IMR-90 (cell line): Measurements from ENCODE around the gene TOX3. TPM values are rescaled to one million over a fixed set of nuclear protein-coding genes. Genes with fewer than 3 reads are reported as not detected.

Experiments used
- ATAC-seq: fragments of 200-7000 bp; cut with Tn5 transposase; 2 replicates; pipeline ENCODE4 v1.9.1; 2020; ENCODE audit warnings: low read depth, mild to moderate bottlenecking, moderate library complexity
- BruUV-seq: library from RNA; stranded (reverse); fragments of 400-500 nt; replicated peaks from 2 replicates; lab custom pipeline; 2021; lab: Mats Ljungman, UMichigan
- CTCF ChIA-PET: fragments of 300-600 bp; formaldehyde crosslinking; extraction: SDS; loops from one replicate; lab custom pipeline; 2021; ENCODE audit warnings: antibody characterized with exemption; lab: Yijun Ruan, JAX
- POLR2A ChIA-PET: fragments of 300-600 bp; sonication (Branson Sonifier 250); formaldehyde crosslinking; loops from one replicate; lab custom pipeline; 2022; ENCODE audit warnings: antibody characterized with exemption; ENCODE audit not compliant: unreplicated experiment; lab: Charles Lee
- DNase-seq: peaks from one replicate; pipeline ENCODE4 v3.0.0; 2013
- H2AFZ ChIP-seq: replicated peaks from 2 replicates; pipeline ENCODE3; 2013; ENCODE audit warnings: low read length, mild to moderate bottlenecking; ENCODE audit not compliant: poor library complexity
- H2AK5ac ChIP-seq: 2 replicates; pipeline ENCODE4 v1.6.1; 2013; ENCODE audit warnings: low read depth, low read length, inconsistent platforms
- H2AK9ac ChIP-seq: replicated peaks from 2 replicates; pipeline ENCODE3; 2013; ENCODE audit warnings: mild to moderate bottlenecking, low read depth, low read length, moderate library complexity; ENCODE audit not compliant: poor library complexity
- H2BK120ac ChIP-seq: 2 replicates; pipeline ENCODE4 v1.6.1; 2013; ENCODE audit warnings: low read depth, low read length, inconsistent platforms
- H2BK15ac ChIP-seq: 3 replicates; pipeline ENCODE4 v1.6.1; 2013; ENCODE audit warnings: low read depth, low read length, inconsistent platforms
- H2BK20ac ChIP-seq: 2 replicates; pipeline ENCODE4 v1.6.1; 2013; ENCODE audit warnings: low read depth, mild to moderate bottlenecking, inconsistent platforms, low read length, moderate library complexity
- H2BK5ac ChIP-seq: 2 replicates; pipeline ENCODE4 v1.6.1; 2013; ENCODE audit warnings: mild to moderate bottlenecking, low read depth, low read length, inconsistent platforms; ENCODE audit not compliant: poor library complexity, severe bottlenecking
- H3K14ac ChIP-seq: replicated peaks from 2 replicates; pipeline ENCODE4 v1.6.1; 2013; ENCODE audit warnings: low read depth, low read length, inconsistent platforms
- H3K18ac ChIP-seq: 2 replicates; pipeline ENCODE4 v1.6.1; 2013; ENCODE audit warnings: low read depth, low read length, control low read depth
- H3K23ac ChIP-seq: 2 replicates; pipeline ENCODE4 v1.6.1; 2013; ENCODE audit warnings: low read depth, low read length, inconsistent platforms
- H3K27ac ChIP-seq: 2 replicates; pipeline ENCODE4 v1.5.1; 2013; ENCODE audit warnings: mild to moderate bottlenecking, control low read depth, low read length; ENCODE audit not compliant: insufficient read depth
- H3K27me3 ChIP-seq: 2 replicates; pipeline ENCODE4 v1.6.1; 2013; ENCODE audit warnings: low read length; ENCODE audit not compliant: control insufficient read depth, insufficient read depth
- H3K36me3 ChIP-seq: 2 replicates; pipeline ENCODE4 v1.6.1; 2013; ENCODE audit warnings: low read length, mixed read lengths; ENCODE audit not compliant: control insufficient read depth, insufficient read depth
- H3K4ac ChIP-seq: 2 replicates; pipeline ENCODE4 v1.6.1; 2013; ENCODE audit warnings: low read depth, low read length, inconsistent platforms
- H3K4me1 ChIP-seq: 2 replicates; pipeline ENCODE4 v1.6.1; 2013; ENCODE audit warnings: low read length, mixed read lengths; ENCODE audit not compliant: control insufficient read depth, insufficient read depth
- H3K4me2 ChIP-seq: 2 replicates; pipeline ENCODE4 v1.6.1; 2013; ENCODE audit warnings: low read depth, mild to moderate bottlenecking, control low read depth, low read length, moderate library complexity
- H3K4me3 ChIP-seq: 2 replicates; pipeline ENCODE4 v1.5.1; 2013; ENCODE audit warnings: low read depth, mild to moderate bottlenecking, control low read depth, low read length, moderate library complexity; ENCODE audit not compliant: insufficient read depth
- H3K56ac ChIP-seq: 2 replicates; pipeline ENCODE4 v1.6.1; 2013; ENCODE audit warnings: low read length, inconsistent platforms; ENCODE audit not compliant: insufficient read depth; ENCODE audit errors: extremely low read depth
- H3K79me1 ChIP-seq, 2 experiments: 2 replicates each; pipeline ENCODE4 v1.6.1; 2013; ENCODE audit warnings: low read length in 2 of 2, inconsistent platforms in 1 of 2, low read depth in 1 of 2
- H3K9ac ChIP-seq: 2 replicates; pipeline ENCODE4 v1.6.1; 2013; ENCODE audit warnings: low read depth, low read length, control low read depth
- H3K9me1 ChIP-seq: 2 replicates; pipeline ENCODE4 v1.6.1; 2013; ENCODE audit warnings: low read length, inconsistent platforms; ENCODE audit not compliant: insufficient read depth
- H3K9me3 ChIP-seq: 2 replicates; pipeline ENCODE4 v1.6.1; 2013; ENCODE audit warnings: low read length; ENCODE audit not compliant: control insufficient read depth, insufficient read depth
- H4K20me1 ChIP-seq: 2 replicates; pipeline ENCODE4 v1.6.1; 2013; ENCODE audit warnings: low read length, inconsistent platforms; ENCODE audit not compliant: insufficient read depth
- H4K5ac ChIP-seq: 2 replicates; pipeline ENCODE4 v1.6.1; 2013; ENCODE audit warnings: mild to moderate bottlenecking, low read depth, low read length, control low read depth
- H4K8ac ChIP-seq, 2 experiments: 2 replicates each; pipeline ENCODE4 v1.6.1; 2013; ENCODE audit warnings: low read depth in 2 of 2, low read length in 2 of 2, control low read depth in 1 of 2, inconsistent platforms in 1 of 2
- H4K91ac ChIP-seq: 2 replicates; pipeline ENCODE4 v1.6.1; 2013; ENCODE audit warnings: low read depth, low read length, inconsistent platforms; ENCODE audit not compliant: insufficient read depth
- MXI1 ChIP-seq: IDR thresholded peaks from 2 replicates; pipeline ENCODE4 v1.6.1; 2012; ENCODE audit warnings: low read depth, mild to moderate bottlenecking, low read length, moderate library complexity, borderline replicate concordance
- RCOR1 ChIP-seq: IDR thresholded peaks from 2 replicates; pipeline ENCODE4 v1.6.1; 2012; ENCODE audit warnings: mild to moderate bottlenecking, low read length, improper control_type of control experiment; ENCODE audit not compliant: insufficient replicate concordance
- WGBS, 2 experiments: methylation state at CpG; one replicate each; pipeline versions ENCODE4 v1.1.5 to v1.1.7; 2013; ENCODE audit warnings: missing lambda C conversion rate in 2 of 2; ENCODE audit not compliant: insufficient read length in 1 of 2; ENCODE audit errors: extremely low coverage in 2 of 2; 5-methylcytosine and 5-hydroxymethylcytosine counted together
- dilution Hi-C: fragments of 300-500 bp; cut with HindIII; formaldehyde crosslinking; loops from one replicate; pipeline ENCODE4 v1.14.3; 2018; ENCODE audit warnings: low sequenced_read_pairs; ENCODE audit not compliant: unreplicated experiment
- in situ Hi-C: fragments of 300-500 bp; cut with MboI; formaldehyde crosslinking; loops from 3 replicates; pipeline ENCODE4 v1.14.3; 2019; ENCODE audit warnings: low sequenced_read_pairs, inconsistent platforms, mixed read lengths
- intact Hi-C: fragments of 100-400 bp; cut with micrococcal nuclease; formaldehyde crosslinking; loops from 2 replicates; pipeline ENCODE4 v1.10.0; 2022
- polyA plus RNA-seq, 3 experiments: library from polyadenylated mRNA; depleted of rRNA; stranded (reverse); fragments of >200 nt; gene quantifications; 2 replicates each; pipeline ENCODE4 v1.2.3, GENCODE V29; 2012; ENCODE audit warnings: low replicate concordance in 1 of 3
- total RNA-seq: library from RNA; depleted of rRNA; stranded (reverse); fragments of >200 nt; gene quantifications from 2 replicates; pipeline ENCODE4 v1.2.3, GENCODE V29; 2012
- TF ChIP-seq, protein P1 (sequence below): conservative IDR thresholded peaks from 2 replicates; pipeline ENCODE4 v1.5.1; 2012; ENCODE audit warnings: mild to moderate bottlenecking, low read depth, low read length, improper control_type of control experiment

Gene TOX3
- total and polyA plus RNA-seq, 2 of the 4 experiments (the other 2 are of a cell fraction) = not detected

DNA sequence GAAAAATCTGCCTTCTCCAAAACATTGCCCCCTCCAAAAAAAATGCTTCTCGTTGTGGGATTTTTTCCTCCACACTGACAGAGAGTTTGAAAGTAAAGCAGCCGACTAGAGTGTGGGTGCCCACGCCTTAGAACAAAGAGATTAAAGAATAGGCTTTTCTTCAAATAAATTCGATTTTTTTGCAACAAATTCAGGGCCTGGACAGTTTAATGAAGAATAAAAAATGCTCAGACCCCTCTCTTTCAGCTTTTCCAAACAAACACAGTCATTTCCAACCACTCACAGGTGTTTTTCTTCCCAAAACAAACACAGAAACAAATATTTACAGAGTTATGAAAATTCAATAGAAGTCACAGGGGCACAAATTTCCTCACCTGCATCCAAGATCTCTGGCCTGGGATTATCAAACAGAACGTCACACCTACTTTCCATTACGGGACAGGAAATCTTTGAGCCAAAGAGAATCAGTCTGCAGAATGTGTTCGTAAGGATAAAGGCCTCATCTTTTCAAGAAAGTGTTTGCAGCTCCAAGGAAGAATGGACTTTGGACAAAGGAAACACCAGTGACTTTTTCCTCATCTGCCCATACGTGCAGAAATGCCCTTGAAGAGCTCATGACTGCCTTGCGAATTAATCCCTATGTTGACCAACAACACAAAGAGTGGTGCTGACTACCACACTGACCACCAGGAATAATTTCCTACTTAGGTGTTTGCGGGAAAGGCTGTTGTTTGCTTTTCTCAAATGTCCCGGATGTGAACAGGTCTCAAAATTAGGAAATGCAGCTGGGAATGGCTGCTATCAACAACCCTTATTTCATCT lies 31.3 kb upstream of the TOX3 start:
- no peak for DNase-seq
- Histone ChIP-seq H4K91ac (no peak overlapping the region), H3K9me1 (no peaks in the 10 kb centered on the region), H3K36me3 (no peaks in the 10 kb centered on the region), H3K18ac (no peak overlapping the region), H3K27ac (no peak overlapping the region), H3K9me3 (peaks cover 4% of the 10 kb centered on the region; the same call in 1 of the 2 replicates), H4K5ac (no peak overlapping the region), H3K4me2 (no peak overlapping the region), H4K20me1 (no peaks in the 10 kb centered on the region), H3K4ac (no peak overlapping the region), H2AK5ac (no peak overlapping the region), H2BK120ac (no peak overlapping the region), H4K8ac (no peak overlapping the region), H3K56ac (no peak overlapping the region), H3K23ac (no peak overlapping the region), H3K79me1 (no peaks in the 10 kb centered on the region), H2AK9ac (no peak overlapping the region), H3K14ac (no peak overlapping the region), H3K4me3 (no peak overlapping the region), H2BK15ac (no peak overlapping the region), H3K27me3 (no peaks in the 10 kb centered on the region), H2BK5ac (no peak overlapping the region), H2AFZ (no peak overlapping the region), H2BK20ac (no peak overlapping the region), H3K4me1 (no peaks in the 10 kb centered on the region), H3K9ac (no peak overlapping the region)
- intact Hi-C loops = no loop called here
- BruUV-seq = no TSS peak
- ATAC-seq = no peak
- dilution Hi-C loops = no loop called here
- TF ChIP-seq, protein P1, sequence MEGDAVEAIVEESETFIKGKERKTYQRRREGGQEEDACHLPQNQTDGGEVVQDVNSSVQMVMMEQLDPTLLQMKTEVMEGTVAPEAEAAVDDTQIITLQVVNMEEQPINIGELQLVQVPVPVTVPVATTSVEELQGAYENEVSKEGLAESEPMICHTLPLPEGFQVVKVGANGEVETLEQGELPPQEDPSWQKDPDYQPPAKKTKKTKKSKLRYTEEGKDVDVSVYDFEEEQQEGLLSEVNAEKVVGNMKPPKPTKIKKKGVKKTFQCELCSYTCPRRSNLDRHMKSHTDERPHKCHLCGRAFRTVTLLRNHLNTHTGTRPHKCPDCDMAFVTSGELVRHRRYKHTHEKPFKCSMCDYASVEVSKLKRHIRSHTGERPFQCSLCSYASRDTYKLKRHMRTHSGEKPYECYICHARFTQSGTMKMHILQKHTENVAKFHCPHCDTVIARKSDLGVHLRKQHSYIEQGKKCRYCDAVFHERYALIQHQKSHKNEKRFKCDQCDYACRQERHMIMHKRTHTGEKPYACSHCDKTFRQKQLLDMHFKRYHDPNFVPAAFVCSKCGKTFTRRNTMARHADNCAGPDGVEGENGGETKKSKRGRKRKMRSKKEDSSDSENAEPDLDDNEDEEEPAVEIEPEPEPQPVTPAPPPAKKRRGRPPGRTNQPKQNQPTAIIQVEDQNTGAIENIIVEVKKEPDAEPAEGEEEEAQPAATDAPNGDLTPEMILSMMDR = no peak
- TF ChIP-seq MXI1 (no peak), RCOR1 (no peak)
- 40% methylated on average over 1 of the region's 11 CpGs; no CpG with 5 or more reads in 1 of the 2 experiments for WGBS, 2 experiments
- ChIA-PET CTCF (no interaction called here), POLR2A (no interaction called here)
- in situ Hi-C loops = no loop called here
